ENCODE results near the gene BACH2. TPM values are rescaled to one million over a fixed set of nuclear protein-coding genes. Genes with fewer than 3 reads are reported as not detected.
A peak's percentile ranks its signal among the peaks of the same experiment; 100 is the strongest.

Gene BACH2
- total RNA-seq (10 to 100 TPM in 1 of 2 donors, 1 to 10 TPM in 1; 5.7 to 17.4 TPM), polyA plus RNA-seq (under 1 TPM; 0.78 to 0.79 TPM)
- long read RNA-seq, donor 1, full-length matches to known transcripts = 1 of 1 reads
- long read RNA-seq, donor 1, partial matches to known transcripts = 0 of 1 reads
- long read RNA-seq, donor 1, other reads (novel, unspliced or antisense) = 0 of 1 reads
- long read RNA-seq, donor 2 = 0 reads
- long read RNA-seq, donor 3, partial matches to known transcripts = 8 of 8 reads
- long read RNA-seq, donor 3, other reads (novel, unspliced or antisense) = 0 of 8 reads
- long read RNA-seq, donor 4, partial matches to known transcripts = 0 of 1 reads
- long read RNA-seq, donor 4, other reads (novel, unspliced or antisense) = 0 of 1 reads
- long read RNA-seq, donor 5, full-length matches to known transcripts = 2 of 2 reads
- long read RNA-seq, donor 5, partial matches to known transcripts = 0 of 2 reads
- long read RNA-seq, donor 5, other reads (novel, unspliced or antisense) = 0 of 2 reads

DNA sequence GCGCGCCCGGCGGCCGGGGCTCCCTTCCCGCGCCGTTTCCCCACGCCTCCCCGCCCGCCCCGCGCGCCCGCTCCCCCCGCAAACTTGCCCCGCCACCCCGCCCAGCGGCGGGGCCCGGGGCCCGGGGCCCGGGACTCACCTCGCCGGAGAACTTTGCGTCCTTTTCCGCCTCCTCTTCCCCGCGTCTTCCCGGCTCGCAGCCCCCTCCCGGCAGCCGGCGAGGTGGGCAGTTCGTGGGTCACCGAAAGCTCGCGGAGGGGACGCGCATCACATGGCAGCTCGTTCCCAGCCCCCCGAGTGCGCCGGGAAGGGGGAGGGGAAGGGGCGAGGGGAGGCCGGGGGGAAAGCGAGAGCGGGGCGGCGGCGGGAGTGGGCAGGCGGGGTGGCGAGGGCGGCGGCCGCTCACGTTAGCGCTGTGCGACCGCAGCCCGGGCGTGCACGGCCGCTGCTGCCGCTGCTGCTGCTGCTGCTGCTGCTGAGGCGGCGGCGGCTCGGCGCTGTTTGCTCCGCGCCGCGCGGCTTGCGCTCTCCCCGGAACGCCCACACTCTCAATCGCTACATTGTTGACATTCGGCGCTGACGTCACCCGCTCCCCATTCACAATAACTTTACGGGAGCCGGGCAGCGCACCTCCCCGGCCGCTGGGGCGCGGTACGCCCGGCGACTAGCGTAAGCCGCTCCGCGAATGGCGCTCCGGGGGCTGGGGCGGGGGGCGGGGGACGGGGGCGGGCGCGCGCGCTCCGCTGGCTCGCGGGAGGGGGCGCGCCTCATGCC, at the start of gene BACH2:
Gene BACH2 (minus strand): TSS at position 503 of the 774 bp plus-strand sequence. CDS start 287,999 bp downstream, outside the sequence.
- peak; percentile 82 for ATAC-seq (ENCODE audit: insufficient read depth, low FRiP score)
- peak within 1 kb of the TSS; percentile 68 to 88 for H3K27ac ChIP-seq (ENCODE audit: low read depth in 1 of 2, low read length in 1 of 2)
- WGBS, 2 donors = 0 to 1% methylated on average over 46 to 112 of the region's 112 CpGs

DNA sequence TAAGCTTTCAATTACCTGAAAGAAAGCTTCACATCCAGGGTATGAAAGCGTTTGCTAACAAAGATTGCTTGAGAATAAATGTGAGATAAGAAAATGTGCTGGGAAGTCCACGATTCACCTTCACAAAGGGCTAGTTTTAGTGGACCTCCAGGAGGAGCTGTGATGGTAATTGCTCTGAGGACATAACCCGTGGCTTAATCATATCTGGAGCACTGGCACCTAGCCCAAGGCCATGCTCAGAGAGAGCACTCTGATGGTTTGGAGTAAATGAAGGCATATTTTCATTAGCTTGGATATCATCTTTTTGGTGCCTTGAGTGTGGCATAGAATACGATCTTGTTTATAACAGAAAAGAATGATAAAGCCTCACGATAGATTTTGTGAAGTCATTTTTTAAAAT, 46.9 kb upstream of the BACH2 start:
- no peak for ATAC-seq (ENCODE audit: insufficient read depth, low FRiP score)
- no peak overlapping the region for H3K9ac ChIP-seq (ENCODE audit: insufficient read depth in 1 of 2, low read length in 2 of 2)
- no peak overlapping the region for H3K27ac ChIP-seq (ENCODE audit: low read depth in 1 of 2, low read length in 1 of 2)
- no peaks in the 10 kb centered on the region for H3K36me3 ChIP-seq (ENCODE audit: control insufficient read depth in 4 of 4, insufficient read depth in 4 of 4, low read length in 4 of 4)
- H3K4me1 ChIP-seq (ENCODE audit: control insufficient read depth in 5 of 5, insufficient read depth in 5 of 5, low read length in 5 of 5) = no peaks in the 10 kb centered on the region
- DNase-seq = no peak
- 55 to 81% methylated on average over 5 of the region's 5 CpGs for WGBS, 2 donors
- H3K27me3 ChIP-seq (ENCODE audit: control insufficient read depth in 3 of 3, insufficient read depth in 3 of 3, low read length in 2 of 3) = peaks cover 0 to 8% (median 0%) of the 10 kb centered on the region in 3 donors
- no peak for TF ChIP-seq CTCF (IDR thresholded peaks at IDR 0.05; ENCODE audit: control extremely low read depth, extremely low read depth)
- no peak overlapping the region for H3K4me3 ChIP-seq
- peaks cover 0 to 3% (median 0%) of the 10 kb centered on the region in 4 donors for H3K9me3 ChIP-seq (ENCODE audit: control insufficient read depth in 4 of 4, insufficient read depth in 3 of 4, low read length in 3 of 4)

More for the DNA sequence above, at the start of gene BACH2:
- DNase-seq = peak; percentile 95 to 97 (median 96)
- peak within 1 kb of the TSS; percentile 66 for H3K4me3 ChIP-seq
- H3K9ac ChIP-seq (ENCODE audit: insufficient read depth in 1 of 2, low read length in 2 of 2) = peak within 1 kb of the TSS; percentile 37 to 78
- peaks cover 0 to 24% (median 10%) of the 10 kb centered on the region in 5 donors for H3K4me1 ChIP-seq (ENCODE audit: control insufficient read depth in 5 of 5, insufficient read depth in 5 of 5, low read length in 5 of 5)
- peaks cover 0 to 39% (median 6%) of the 10 kb centered on the region in 3 donors for H3K27me3 ChIP-seq (ENCODE audit: control insufficient read depth in 3 of 3, insufficient read depth in 3 of 3, low read length in 2 of 3)
- no peaks in the 10 kb centered on the region for H3K36me3 ChIP-seq (ENCODE audit: control insufficient read depth in 4 of 4, insufficient read depth in 4 of 4, low read length in 4 of 4)
- TF ChIP-seq CTCF (IDR thresholded peaks at IDR 0.05; ENCODE audit: control extremely low read depth, extremely low read depth) = no peak
- no peaks in the 10 kb centered on the region for H3K9me3 ChIP-seq (ENCODE audit: control insufficient read depth in 4 of 4, insufficient read depth in 3 of 4, low read length in 3 of 4)

DNA sequence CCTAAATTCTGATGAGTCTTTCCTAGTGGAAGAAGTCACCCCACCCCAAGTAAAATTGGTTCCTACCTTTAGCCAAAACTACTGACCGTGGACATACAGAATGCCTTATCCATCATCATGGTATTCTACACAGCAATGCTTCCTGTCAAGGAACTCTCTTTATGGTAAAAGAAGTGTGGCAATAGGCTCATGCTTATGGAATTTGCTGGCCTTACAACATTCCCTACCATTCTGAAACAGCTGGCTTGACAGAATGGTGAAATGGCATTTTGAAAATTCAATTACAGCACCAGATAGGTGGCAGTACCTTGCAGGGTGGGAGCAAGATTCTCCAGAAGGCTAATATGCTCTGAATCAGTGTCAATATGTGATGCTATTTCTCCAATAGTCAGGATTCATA, 41.8 kb upstream of the BACH2 start:
- Histone ChIP-seq H3K27ac (ENCODE audit: low read depth in 1 of 2, low read length in 1 of 2) (no peak overlapping the region), H3K36me3 (ENCODE audit: control insufficient read depth in 4 of 4, insufficient read depth in 4 of 4, low read length in 4 of 4) (no peaks in the 10 kb centered on the region), H3K4me1 (ENCODE audit: control insufficient read depth in 5 of 5, insufficient read depth in 5 of 5, low read length in 5 of 5) (no peaks in the 10 kb centered on the region), H3K9ac (ENCODE audit: insufficient read depth in 1 of 2, low read length in 2 of 2) (no peak overlapping the region), H3K27me3 (ENCODE audit: control insufficient read depth in 3 of 3, insufficient read depth in 3 of 3, low read length in 2 of 3) (no peaks in the 10 kb centered on the region), H3K4me3 (no peak overlapping the region), H3K9me3 (ENCODE audit: control insufficient read depth in 4 of 4, insufficient read depth in 3 of 4, low read length in 3 of 4) (peaks cover 0 to 3% (median 0%) of the 10 kb centered on the region in 4 donors)
- no peak for TF ChIP-seq CTCF (IDR thresholded peaks at IDR 0.05; ENCODE audit: control extremely low read depth, extremely low read depth)
- ATAC-seq (ENCODE audit: insufficient read depth, low FRiP score) (no peak), DNase-seq (no peak)
- WGBS, 2 donors = 85 to 93% methylated on average over 1 of the region's 1 CpG
